Measurements from ENCODE around the gene NSUN2. TPM values are rescaled to one million over a fixed set of nuclear protein-coding genes. Genes with fewer than 3 reads are reported as not detected.

NSUN2 gene
- total RNA-seq, 1 donor from 2014 or later, result 70.2 TPM

DNA sequence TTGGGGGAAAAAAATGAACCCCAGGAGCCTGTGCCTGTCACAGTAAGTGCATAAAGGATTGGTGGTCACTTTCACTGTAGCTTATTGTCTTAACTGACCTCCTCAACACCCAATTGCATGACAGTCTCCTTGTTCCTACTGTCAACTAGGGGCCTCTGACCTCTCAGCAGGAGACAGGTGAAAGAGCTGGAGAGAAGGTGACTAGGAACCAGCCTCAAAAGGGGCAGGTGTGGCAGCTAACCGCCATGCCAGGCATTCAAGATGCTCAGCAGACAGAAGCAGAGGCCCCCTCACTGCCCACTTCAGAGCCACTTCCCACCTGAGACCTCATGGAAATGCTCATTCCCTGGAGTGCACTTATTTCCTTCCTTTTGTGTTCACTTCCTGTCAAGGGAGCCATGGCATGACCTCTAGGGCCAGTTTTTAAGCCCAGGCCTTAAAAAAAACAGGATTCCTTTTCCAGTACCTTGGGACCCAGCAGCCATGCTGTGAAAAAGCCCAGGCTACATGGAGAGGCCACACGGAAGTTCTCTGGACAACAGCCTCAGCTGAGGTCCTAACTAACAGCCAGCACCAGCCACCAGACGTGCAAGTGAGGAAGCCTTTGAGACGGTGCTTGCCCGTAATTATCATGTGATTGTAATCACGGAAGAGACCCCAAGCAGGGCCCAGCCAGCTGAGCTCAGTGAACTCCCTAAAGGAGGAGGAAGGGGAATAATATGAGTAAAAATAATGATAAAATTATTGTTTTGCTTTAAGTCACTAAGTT lies 74.9 kb downstream of the NSUN2 start:
- Mint-ChIP-seq H3K27me3 (ENCODE audit: unreplicated experiment) (peaks cover 1% of the 10 kb centered on the region), H3K4me1 (ENCODE audit: unreplicated experiment) (no peaks in the 10 kb centered on the region), H3K36me3 (ENCODE audit: low read depth, unreplicated experiment) (no peaks in the 10 kb centered on the region), H3K27ac (ENCODE audit: unreplicated experiment) (no peak overlapping the region), H3K4me3 (ENCODE audit: unreplicated experiment) (no peak overlapping the region), H3K9me3 (ENCODE audit: unreplicated experiment) (no peaks in the 10 kb centered on the region)
- no peak for DNase-seq (ENCODE audit: low spot score)
- TF ChIP-seq, protein P1, sequence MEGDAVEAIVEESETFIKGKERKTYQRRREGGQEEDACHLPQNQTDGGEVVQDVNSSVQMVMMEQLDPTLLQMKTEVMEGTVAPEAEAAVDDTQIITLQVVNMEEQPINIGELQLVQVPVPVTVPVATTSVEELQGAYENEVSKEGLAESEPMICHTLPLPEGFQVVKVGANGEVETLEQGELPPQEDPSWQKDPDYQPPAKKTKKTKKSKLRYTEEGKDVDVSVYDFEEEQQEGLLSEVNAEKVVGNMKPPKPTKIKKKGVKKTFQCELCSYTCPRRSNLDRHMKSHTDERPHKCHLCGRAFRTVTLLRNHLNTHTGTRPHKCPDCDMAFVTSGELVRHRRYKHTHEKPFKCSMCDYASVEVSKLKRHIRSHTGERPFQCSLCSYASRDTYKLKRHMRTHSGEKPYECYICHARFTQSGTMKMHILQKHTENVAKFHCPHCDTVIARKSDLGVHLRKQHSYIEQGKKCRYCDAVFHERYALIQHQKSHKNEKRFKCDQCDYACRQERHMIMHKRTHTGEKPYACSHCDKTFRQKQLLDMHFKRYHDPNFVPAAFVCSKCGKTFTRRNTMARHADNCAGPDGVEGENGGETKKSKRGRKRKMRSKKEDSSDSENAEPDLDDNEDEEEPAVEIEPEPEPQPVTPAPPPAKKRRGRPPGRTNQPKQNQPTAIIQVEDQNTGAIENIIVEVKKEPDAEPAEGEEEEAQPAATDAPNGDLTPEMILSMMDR (IDR thresholded peaks at IDR 0.05; ENCODE audit: unreplicated experiment), result no peak

DNA sequence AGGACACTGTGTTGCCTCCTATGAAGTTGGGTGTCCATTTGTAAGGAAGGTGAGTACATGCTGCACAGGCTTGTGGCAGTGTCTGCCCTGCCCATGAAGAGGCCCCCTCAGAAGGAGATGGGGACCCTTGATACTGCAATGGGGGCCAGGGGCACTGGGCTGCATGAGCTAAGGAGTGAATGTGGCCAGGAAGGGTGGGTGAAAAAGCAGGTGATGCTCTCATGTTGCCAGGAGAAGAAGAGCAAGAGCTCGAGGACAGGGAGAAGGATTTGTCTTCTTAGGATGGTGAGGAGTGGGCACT lies 76.1 kb downstream of the NSUN2 start:
- H3K9me3 Mint-ChIP-seq (ENCODE audit: unreplicated experiment), result no peaks in the 10 kb centered on the region
- DNase-seq (ENCODE audit: low spot score), result no peak
- TF ChIP-seq, protein P1 (IDR thresholded peaks at IDR 0.05; ENCODE audit: unreplicated experiment), result no peak
- H3K36me3 Mint-ChIP-seq (ENCODE audit: low read depth, unreplicated experiment), result no peaks in the 10 kb centered on the region
- H3K4me1 Mint-ChIP-seq (ENCODE audit: unreplicated experiment), result no peaks in the 10 kb centered on the region
- peaks cover 3% of the 10 kb centered on the region for H3K27me3 Mint-ChIP-seq (ENCODE audit: unreplicated experiment)
- no peak overlapping the region for H3K4me3 Mint-ChIP-seq (ENCODE audit: unreplicated experiment)
- no peak overlapping the region for H3K27ac Mint-ChIP-seq (ENCODE audit: unreplicated experiment)

DNA sequence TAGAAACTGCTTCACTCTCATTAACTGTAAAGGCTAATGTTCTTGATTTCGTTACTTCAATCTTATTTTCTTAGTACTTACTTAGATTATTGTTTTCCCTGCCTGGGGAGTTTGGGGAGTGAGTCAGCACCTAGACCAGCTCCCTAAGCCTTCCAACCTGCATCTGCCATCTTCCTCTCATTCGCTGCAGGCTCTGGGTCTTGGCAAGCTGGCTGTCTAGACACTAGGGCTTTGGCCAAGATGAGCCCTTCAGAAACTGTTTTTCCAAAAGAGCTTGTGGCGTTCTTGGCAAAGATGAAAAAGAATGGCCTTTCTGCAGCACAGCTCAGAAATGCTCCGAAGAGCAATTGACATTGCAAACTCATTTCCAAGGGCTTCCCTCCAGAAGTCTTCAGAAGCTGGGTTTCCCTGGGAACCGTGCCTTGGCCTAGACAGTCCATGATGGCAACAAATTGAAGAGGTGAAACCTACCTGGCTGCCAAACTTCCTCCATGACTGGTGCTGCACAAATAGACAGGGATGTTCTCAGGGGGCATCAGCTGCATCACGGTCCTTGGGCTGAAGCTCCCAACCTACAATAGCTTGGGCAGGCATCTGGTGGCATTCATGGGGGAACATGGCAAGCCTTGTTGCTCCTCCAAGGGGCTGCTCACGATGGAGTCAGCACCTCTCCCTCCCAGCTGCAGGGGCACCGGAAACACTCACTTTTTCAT lies 76.6 kb downstream of the NSUN2 start:
- Mint-ChIP-seq H3K4me1 (ENCODE audit: unreplicated experiment) (no peaks in the 10 kb centered on the region), H3K9me3 (ENCODE audit: unreplicated experiment) (no peaks in the 10 kb centered on the region), H3K36me3 (ENCODE audit: low read depth, unreplicated experiment) (no peaks in the 10 kb centered on the region), H3K4me3 (ENCODE audit: unreplicated experiment) (no peak overlapping the region), H3K27me3 (ENCODE audit: unreplicated experiment) (peaks cover 3% of the 10 kb centered on the region), H3K27ac (ENCODE audit: unreplicated experiment) (no peak overlapping the region)
- no peak for DNase-seq (ENCODE audit: low spot score)
- TF ChIP-seq, protein P1 (IDR thresholded peaks at IDR 0.05; ENCODE audit: unreplicated experiment), result no peak

DNA sequence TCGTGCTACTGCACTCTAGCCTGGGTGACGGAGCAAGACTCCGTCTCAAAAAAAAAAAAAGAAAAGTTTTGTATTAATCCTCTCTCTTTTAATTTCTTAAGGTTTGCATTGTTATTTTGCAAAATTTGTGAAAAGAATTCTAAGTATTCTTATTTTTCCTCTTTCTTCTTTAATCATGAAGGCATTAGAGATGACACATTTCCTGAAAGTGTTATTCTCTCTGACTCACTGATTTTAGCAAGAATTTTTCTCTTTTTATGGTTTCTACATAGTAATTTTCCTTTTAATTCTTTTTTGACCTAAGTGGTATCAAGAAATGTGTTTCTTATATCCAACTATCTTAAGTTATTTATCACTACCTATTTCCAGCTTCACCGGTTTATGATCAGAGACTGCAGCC lies 78.0 kb downstream of the NSUN2 start:
- Mint-ChIP-seq H3K9me3 (ENCODE audit: unreplicated experiment) (no peaks in the 10 kb centered on the region), H3K27me3 (ENCODE audit: unreplicated experiment) (peaks cover 8% of the 10 kb centered on the region), H3K27ac (ENCODE audit: unreplicated experiment) (no peak overlapping the region), H3K4me3 (ENCODE audit: unreplicated experiment) (no peak overlapping the region), H3K4me1 (ENCODE audit: unreplicated experiment) (no peaks in the 10 kb centered on the region), H3K36me3 (ENCODE audit: low read depth, unreplicated experiment) (no peaks in the 10 kb centered on the region)
- TF ChIP-seq, protein P1 (IDR thresholded peaks at IDR 0.05; ENCODE audit: unreplicated experiment), result no peak
- no peak for DNase-seq (ENCODE audit: low spot score)

DNA sequence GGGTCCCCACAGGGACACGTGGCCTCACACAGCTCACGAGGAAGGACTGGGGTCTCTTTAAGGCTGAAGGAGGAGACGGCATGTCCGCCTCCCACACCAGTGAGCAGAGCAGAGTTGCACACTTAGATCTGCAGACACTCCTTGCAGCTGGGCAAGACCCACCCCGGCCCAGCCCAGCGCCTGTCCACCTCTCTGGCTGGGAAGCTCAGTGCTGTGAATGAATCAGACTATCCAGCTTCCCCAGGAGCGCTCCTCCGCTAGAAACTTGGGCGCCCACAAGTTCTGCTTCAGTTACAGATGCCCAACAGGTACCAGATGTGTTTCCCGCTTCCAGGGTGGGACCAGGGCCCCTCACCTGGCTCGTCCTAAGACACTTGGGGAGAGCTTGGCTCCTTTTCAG lies 78.9 kb downstream of the NSUN2 start:
- Mint-ChIP-seq H3K36me3 (ENCODE audit: low read depth, unreplicated experiment) (no peaks in the 10 kb centered on the region), H3K27ac (ENCODE audit: unreplicated experiment) (no peak overlapping the region)

More for the DNA sequence above, 78.9 kb downstream of the NSUN2 start:
- DNase-seq (ENCODE audit: low spot score), result no peak
- Mint-ChIP-seq H3K4me3 (ENCODE audit: unreplicated experiment) (no peak overlapping the region), H3K27me3 (ENCODE audit: unreplicated experiment) (peaks cover 8% of the 10 kb centered on the region), H3K4me1 (ENCODE audit: unreplicated experiment) (no peaks in the 10 kb centered on the region), H3K9me3 (ENCODE audit: unreplicated experiment) (no peaks in the 10 kb centered on the region)
- TF ChIP-seq, protein P1 (IDR thresholded peaks at IDR 0.05; ENCODE audit: unreplicated experiment), result no peak

Data from endothelial cell (in vitro differentiated cells).